Neural progenitor cell (in vitro differentiated cells): ENCODE results near the gene CINP. TPM values are rescaled to one million over a fixed set of nuclear protein-coding genes. Genes with fewer than 3 reads are reported as not detected.
A peak's percentile ranks its signal among the peaks of the same experiment; 100 is the strongest.

ENCODE experiments used
- DNase-seq: peaks from one replicate; pipeline ENCODE4 v3.0.0-alpha.2; 2016; ENCODE audit warnings: low spot score
- H2AFZ ChIP-seq: fragments of 200-600 bp; sonication (generic); replicated peaks from 2 replicates; pipeline ENCODE4 v1.6.1; 2016; ENCODE audit warnings: antibody characterized with exemption
- H3F3A ChIP-seq: fragments of 200-600 bp; sonication (generic); 2 replicates; pipeline ENCODE4 v1.6.1; 2016; ENCODE audit warnings: antibody characterized with exemption, low read depth
- H3K27ac ChIP-seq: fragments of 200-600 bp; sonication (generic); 2 replicates; pipeline ENCODE4 v1.5.1; 2016; ENCODE audit warnings: mild to moderate bottlenecking
- H3K27me3 ChIP-seq: fragments of 200-600 bp; sonication (generic); 2 replicates; pipeline ENCODE4 v1.6.1; 2016; ENCODE audit warnings: mild to moderate bottlenecking, moderate library complexity
- H3K36me3 ChIP-seq: fragments of 200-600 bp; sonication (generic); 2 replicates; pipeline ENCODE4 v1.5.1; 2016
- H3K4me1 ChIP-seq: fragments of 200-600 bp; sonication (generic); 2 replicates; pipeline ENCODE4 v1.6.1; 2016; ENCODE audit warnings: mixed run types
- H3K4me2 ChIP-seq: fragments of 200-600 bp; sonication (generic); 2 replicates; pipeline ENCODE4 v1.6.1; 2016
- H3K4me3 ChIP-seq: fragments of 200-600 bp; sonication (generic); 2 replicates; pipeline ENCODE4 v1.5.1; 2016
- H3K79me2 ChIP-seq: fragments of 200-600 bp; sonication (generic); 2 replicates; pipeline ENCODE4 v1.6.1; 2016; ENCODE audit warnings: low read depth
- H3K9ac ChIP-seq: fragments of 200-600 bp; sonication (generic); 2 replicates; pipeline ENCODE4 v1.6.1; 2016
- H3K9me3 ChIP-seq: fragments of 200-600 bp; sonication (generic); 2 replicates; pipeline ENCODE4 v1.5.1; 2016; ENCODE audit warnings: low read depth
- H4K20me1 ChIP-seq: fragments of 200-600 bp; sonication (generic); 2 replicates; pipeline ENCODE4 v1.6.1; 2016; ENCODE audit warnings: low read depth
- H3K27ac Mint-ChIP-seq: 3 replicates; pipeline ENCODE4 v1.8.0; 2021; ENCODE audit warnings: mixed read lengths
- H3K27me3 Mint-ChIP-seq: 2 replicates; pipeline ENCODE4 v1.8.0; 2022; ENCODE audit warnings: low read depth, mild to moderate bottlenecking, inconsistent platforms, moderate library complexity, mixed read lengths; ENCODE audit not compliant: insufficient read depth
- H3K36me3 Mint-ChIP-seq: 3 replicates; pipeline ENCODE4 v1.8.0; 2021; ENCODE audit warnings: mixed read lengths
- H3K4me1 Mint-ChIP-seq: 3 replicates; pipeline ENCODE4 v1.8.0; 2021; ENCODE audit warnings: mixed read lengths
- H3K4me3 Mint-ChIP-seq: 3 replicates; pipeline ENCODE4 v1.8.0; 2021; ENCODE audit warnings: mild to moderate bottlenecking, moderate library complexity, mixed read lengths
- H3K9me3 Mint-ChIP-seq: 3 replicates; pipeline ENCODE4 v1.8.0; 2020; ENCODE audit warnings: mixed read lengths
- CTCF ChIP-seq: fragments of 200-600 bp; sonication (generic); IDR thresholded peaks from 2 replicates; pipeline ENCODE4 v1.5.1; 2017; ENCODE audit warnings: antibody characterized with exemption, mild to moderate bottlenecking
- EZH2 ChIP-seq: fragments of 200-600 bp; sonication (generic); IDR thresholded peaks from 2 replicates; pipeline ENCODE4 v1.6.1; 2017; ENCODE audit warnings: antibody characterized with exemption, mild to moderate bottlenecking, moderate library complexity
- EZH2phosphoT487 ChIP-seq: fragments of 200-600 bp; sonication (generic); IDR thresholded peaks from 2 replicates; pipeline ENCODE4 v1.6.1; 2017; ENCODE audit warnings: antibody characterized with exemption
- total RNA-seq: library from RNA; depleted of rRNA; stranded (reverse); fragments of >200 nt; gene quantifications from 2 replicates; pipeline ENCODE4 v1.2.3, GENCODE V29; 2015; ENCODE audit warnings: low replicate concordance

Gene CINP
- total RNA-seq, 1 donor from 2014 or later = 53.5 TPM

DNA sequence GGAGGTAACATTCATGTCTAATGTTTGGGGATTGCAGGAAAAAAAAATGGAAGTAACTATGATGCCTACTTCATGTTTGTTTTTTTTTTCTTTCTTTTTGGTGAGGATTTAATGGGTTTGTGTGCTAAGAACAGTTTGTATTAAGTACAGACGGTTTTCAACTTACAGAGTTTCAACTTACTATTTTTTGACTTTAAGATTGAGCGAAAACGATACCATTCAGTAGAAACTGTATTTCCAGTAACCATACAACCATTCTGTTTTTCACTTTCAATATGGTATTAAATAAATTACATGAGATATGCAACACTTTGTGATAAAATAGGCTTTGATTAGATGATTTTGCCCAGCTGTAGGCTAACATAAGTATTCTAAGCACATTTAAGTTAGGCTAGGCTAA, 10.4 kb upstream of the CINP start:
- TF ChIP-seq EZH2 (no peak), EZH2phosphoT487 (no peak), CTCF (no peak)
- no peak overlapping the region for H2AFZ ChIP-seq
- peaks cover 7% of the 10 kb centered on the region for H3K79me2 ChIP-seq
- H3K4me2 ChIP-seq = no peak overlapping the region
- peaks cover 4% of the 10 kb centered on the region for H4K20me1 ChIP-seq
- H3K36me3 ChIP-seq = no peaks in the 10 kb centered on the region
- no peaks in the 10 kb centered on the region for H3F3A ChIP-seq
- H3K4me1 ChIP-seq = no peaks in the 10 kb centered on the region
- Mint-ChIP-seq H3K27me3 (peaks cover 2% of the 10 kb centered on the region), H3K36me3 (peaks cover 9% of the 10 kb centered on the region), H3K27ac (no peak overlapping the region), H3K4me3 (no peak overlapping the region), H3K9me3 (no peaks in the 10 kb centered on the region), H3K4me1 (peaks cover 6% of the 10 kb centered on the region)
- peak overlapping the region; percentile 4 for H3K9ac ChIP-seq
- DNase-seq = no peak
- H3K27me3 ChIP-seq = no peaks in the 10 kb centered on the region
- H3K4me3 ChIP-seq = no peak overlapping the region
- no peak overlapping the region for H3K27ac ChIP-seq
- H3K9me3 ChIP-seq = no peaks in the 10 kb centered on the region

- Histone ChIP-seq H2AFZ (no peak overlapping the region), H4K20me1 (peaks cover 4% of the 10 kb centered on the region), H3K27ac (no peak overlapping the region), H3K9me3 (no peaks in the 10 kb centered on the region), H3K4me2 (no peak overlapping the region), H3K4me3 (no peak overlapping the region), H3K36me3 (no peaks in the 10 kb centered on the region), H3K4me1 (no peaks in the 10 kb centered on the region), H3K79me2 (peaks cover 17% of the 10 kb centered on the region), H3K27me3 (no peaks in the 10 kb centered on the region), H3F3A (no peaks in the 10 kb centered on the region), H3K9ac (no peak overlapping the region)
- no peak for TF ChIP-seq EZH2phosphoT487
- TF ChIP-seq CTCF = no peak
- TF ChIP-seq EZH2 = no peak
- no peak overlapping the region for H3K4me3 Mint-ChIP-seq
- H3K4me1 Mint-ChIP-seq = peaks cover 6% of the 10 kb centered on the region
- H3K9me3 Mint-ChIP-seq = no peaks in the 10 kb centered on the region
- peaks cover 2% of the 10 kb centered on the region for H3K27me3 Mint-ChIP-seq
- H3K27ac Mint-ChIP-seq = no peak overlapping the region
- H3K36me3 Mint-ChIP-seq = peaks cover 7% of the 10 kb centered on the region
- no peak for DNase-seq
These were observed 8.7 kb upstream of the CINP start for GRCh38 chr14:102371361-102371760.

GRCh38 chr14:102370305-102370809, 7.7 kb upstream of the CINP start:
- DNase-seq = no peak
- H3K27me3 ChIP-seq = no peaks in the 10 kb centered on the region
- no peak overlapping the region for H3K9ac ChIP-seq
- no peaks in the 10 kb centered on the region for H3F3A ChIP-seq
- no peak overlapping the region for H2AFZ ChIP-seq
- H3K4me3 ChIP-seq = no peak overlapping the region
- H3K36me3 ChIP-seq = no peaks in the 10 kb centered on the region
- H3K4me2 ChIP-seq = no peak overlapping the region
- Mint-ChIP-seq H3K36me3 (peaks cover 7% of the 10 kb centered on the region), H3K27ac (peak overlapping the region; percentile 47), H3K27me3 (peaks cover 1% of the 10 kb centered on the region), H3K4me3 (no peak overlapping the region), H3K4me1 (peaks cover 6% of the 10 kb centered on the region), H3K9me3 (no peaks in the 10 kb centered on the region)
- H4K20me1 ChIP-seq = peaks cover 4% of the 10 kb centered on the region
- TF ChIP-seq EZH2phosphoT487 (no peak), CTCF (no peak), EZH2 (no peak)
- no peaks in the 10 kb centered on the region for H3K9me3 ChIP-seq
- no peaks in the 10 kb centered on the region for H3K4me1 ChIP-seq
- H3K27ac ChIP-seq = no peak overlapping the region
- peaks cover 27% of the 10 kb centered on the region for H3K79me2 ChIP-seq
